Measurements from ENCODE around the gene DYNLRB1.

DYNLRB1 gene

GRCh38 chr20:34532756-34533155 lies 16.5 kb downstream of the DYNLRB1 start:
- no peak for DNase-seq (ENCODE audit: low read depth in 1 of 2, low spot score in 1 of 2)

GRCh38 chr20:34534391-34535165 lies 18.4 kb downstream of the DYNLRB1 start:
- DNase-seq (ENCODE audit: low read depth in 1 of 2, low spot score in 1 of 2): no peak

GRCh38 chr20:34535301-34535840 lies 19.1 kb downstream of the DYNLRB1 start:
- DNase-seq (ENCODE audit: low read depth in 1 of 2, low spot score in 1 of 2): no peak

GRCh38 chr20:34535857-34536256 lies 19.6 kb downstream of the DYNLRB1 start:
- no peak for DNase-seq (ENCODE audit: low read depth in 1 of 2, low spot score in 1 of 2)

- DNase-seq (ENCODE audit: low read depth in 1 of 2, low spot score in 1 of 2): peak; percentile 13 to 32
Measured at GRCh38 chr20:34536798-34537394, 20.7 kb downstream of the DYNLRB1 start.

GRCh38 chr20:34537651-34538050 lies 21.4 kb downstream of the DYNLRB1 start:
- no peak for DNase-seq (ENCODE audit: low read depth in 1 of 2, low spot score in 1 of 2)

GRCh38 chr20:34538671-34539123 lies 22.5 kb downstream of the DYNLRB1 start:
- peak in 1 of 2 donors; percentile 35 for DNase-seq (ENCODE audit: low read depth in 1 of 2, low spot score in 1 of 2)

- DNase-seq (ENCODE audit: low read depth in 1 of 2, low spot score in 1 of 2): no peak
Measured at GRCh38 chr20:34539756-34540155, 23.5 kb downstream of the DYNLRB1 start.

- no peak for DNase-seq (ENCODE audit: low read depth in 1 of 2, low spot score in 1 of 2)
Measured at GRCh38 chr20:34540596-34541263, 24.5 kb downstream of the DYNLRB1 start.

GRCh38 chr20:34541264-34541901 lies 25.2 kb downstream of the DYNLRB1 start:
- DNase-seq (ENCODE audit: low read depth in 1 of 2, low spot score in 1 of 2): no peak

- no peak for DNase-seq (ENCODE audit: low read depth in 1 of 2, low spot score in 1 of 2)
Measured at GRCh38 chr20:34541917-34542316, 25.7 kb downstream of the DYNLRB1 start.

- DNase-seq (ENCODE audit: low read depth in 1 of 2, low spot score in 1 of 2): no peak
Measured at GRCh38 chr20:34542439-34542838, 26.2 kb downstream of the DYNLRB1 start.

- DNase-seq (ENCODE audit: low read depth in 1 of 2, low spot score in 1 of 2): no peak
Measured at GRCh38 chr20:34543463-34544056, 27.3 kb downstream of the DYNLRB1 start.

GRCh38 chr20:34544109-34544796 lies 28.0 kb downstream of the DYNLRB1 start:
- DNase-seq (ENCODE audit: low read depth in 1 of 2, low spot score in 1 of 2): no peak

GRCh38 chr20:34546751-34547181 lies 30.5 kb downstream of the DYNLRB1 start:
- no peak for DNase-seq (ENCODE audit: low read depth in 1 of 2, low spot score in 1 of 2)

GRCh38 chr20:34547844-34548613 lies 31.8 kb downstream of the DYNLRB1 start:
- DNase-seq (ENCODE audit: low read depth in 1 of 2, low spot score in 1 of 2): no peak

GRCh38 chr20:34549291-34549928 lies 33.2 kb downstream of the DYNLRB1 start:
- DNase-seq (ENCODE audit: low read depth in 1 of 2, low spot score in 1 of 2): no peak

- no peak for DNase-seq (ENCODE audit: low read depth in 1 of 2, low spot score in 1 of 2)
Measured at GRCh38 chr20:34549929-34550305, 33.7 kb downstream of the DYNLRB1 start.

GRCh38 chr20:34552569-34552968 lies 36.3 kb downstream of the DYNLRB1 start:
- DNase-seq (ENCODE audit: low read depth in 1 of 2, low spot score in 1 of 2): no peak

All from stimulated activated CD4-positive, alpha-beta T cell treated with anti-CD3 and anti-CD28 coated beads, Interleukin-15, amount 100 ng/mL, for 1 hour (primary cell).